ENCODE results near the gene MMP19.
"Not testable (repeated sequence)": the region's sequence is repeated elsewhere in the genome, so short reads cannot be mapped to it uniquely, and the experiment has no call there.

MMP19 gene, protein sequence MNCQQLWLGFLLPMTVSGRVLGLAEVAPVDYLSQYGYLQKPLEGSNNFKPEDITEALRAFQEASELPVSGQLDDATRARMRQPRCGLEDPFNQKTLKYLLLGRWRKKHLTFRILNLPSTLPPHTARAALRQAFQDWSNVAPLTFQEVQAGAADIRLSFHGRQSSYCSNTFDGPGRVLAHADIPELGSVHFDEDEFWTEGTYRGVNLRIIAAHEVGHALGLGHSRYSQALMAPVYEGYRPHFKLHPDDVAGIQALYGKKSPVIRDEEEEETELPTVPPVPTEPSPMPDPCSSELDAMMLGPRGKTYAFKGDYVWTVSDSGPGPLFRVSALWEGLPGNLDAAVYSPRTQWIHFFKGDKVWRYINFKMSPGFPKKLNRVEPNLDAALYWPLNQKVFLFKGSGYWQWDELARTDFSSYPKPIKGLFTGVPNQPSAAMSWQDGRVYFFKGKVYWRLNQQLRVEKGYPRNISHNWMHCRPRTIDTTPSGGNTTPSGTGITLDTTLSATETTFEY

DNA sequence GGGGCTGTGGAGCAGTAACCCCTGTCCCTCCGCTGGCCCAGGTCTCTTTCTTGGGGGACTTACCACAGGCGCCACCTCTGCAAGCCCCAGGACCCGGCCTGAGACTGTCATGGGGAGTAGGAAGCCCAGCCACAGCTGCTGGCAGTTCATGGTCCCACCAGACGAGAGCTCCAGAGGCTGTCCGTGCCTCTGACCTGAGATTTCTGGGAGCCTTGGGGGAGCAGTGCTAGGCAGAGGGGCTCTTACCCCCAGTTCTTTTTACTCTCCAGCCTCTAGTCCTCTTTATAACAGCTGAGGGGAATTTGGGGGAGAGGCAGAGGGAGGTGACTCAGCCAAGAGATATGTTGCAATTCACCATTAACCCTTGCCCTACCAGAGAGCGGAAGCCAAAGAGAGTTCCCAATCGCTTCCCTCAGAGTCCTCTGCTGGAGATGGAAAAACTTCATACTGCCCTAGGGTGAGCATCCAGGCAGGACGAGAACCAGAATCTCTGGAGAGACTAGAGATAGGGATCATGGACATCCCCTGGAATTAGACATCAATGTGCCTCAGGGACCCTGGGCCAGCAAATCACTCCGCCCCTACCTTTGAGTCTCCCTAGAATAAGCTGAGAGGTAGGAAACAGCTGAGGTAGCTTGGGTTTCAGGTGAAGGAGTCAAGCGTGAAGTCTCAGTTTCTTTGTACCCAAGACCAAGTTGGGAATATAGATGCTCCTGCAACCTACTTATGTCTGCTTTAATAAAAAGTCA, at the start of gene MMP19:
TSS of gene MMP19 (minus strand) at position 256 of the 749 bp plus-strand sequence. CDS start at position 150, 106 bp downstream.
- DNase-seq: no peak

DNA sequence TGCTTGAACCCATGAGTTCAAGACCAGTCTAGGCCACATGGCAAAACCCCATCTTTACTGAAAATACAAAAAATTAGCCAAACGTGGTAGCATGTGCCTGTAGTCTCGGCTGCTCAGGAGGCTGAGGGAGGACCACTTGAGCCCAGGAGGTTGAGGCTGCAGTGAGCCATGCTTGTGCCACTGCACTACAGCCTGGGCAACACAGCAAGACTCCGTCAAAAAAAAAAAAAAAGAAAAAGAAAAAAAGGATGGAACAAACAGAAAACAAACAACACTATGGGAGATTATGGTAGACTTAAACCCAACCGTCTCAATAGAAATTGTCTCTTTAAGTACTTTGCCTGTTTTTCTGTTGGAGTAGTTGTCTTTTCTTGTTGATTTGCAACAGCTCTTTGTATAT, 48.6 kb upstream of the MMP19 start:
- no peak for DNase-seq

DNA sequence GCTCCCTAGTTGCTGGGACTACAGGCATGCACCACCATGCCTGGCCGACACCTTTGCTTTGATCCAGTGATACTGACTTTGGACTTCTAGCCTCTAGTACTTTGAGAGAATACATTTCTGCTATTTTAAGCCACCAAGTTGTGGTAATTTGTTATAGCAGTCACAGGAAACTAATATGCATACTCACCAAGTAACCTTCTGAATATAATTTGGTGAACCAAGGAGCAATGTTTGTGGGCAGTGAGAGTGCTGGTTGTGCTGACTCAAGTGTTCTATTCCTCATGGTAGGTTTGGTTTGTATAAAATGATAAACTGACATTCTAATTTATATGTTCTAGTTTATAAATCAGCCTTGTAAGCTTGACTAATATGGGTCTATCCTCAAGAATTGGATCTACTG, 42.4 kb upstream of the MMP19 start:
- DNase-seq: no peak

DNA sequence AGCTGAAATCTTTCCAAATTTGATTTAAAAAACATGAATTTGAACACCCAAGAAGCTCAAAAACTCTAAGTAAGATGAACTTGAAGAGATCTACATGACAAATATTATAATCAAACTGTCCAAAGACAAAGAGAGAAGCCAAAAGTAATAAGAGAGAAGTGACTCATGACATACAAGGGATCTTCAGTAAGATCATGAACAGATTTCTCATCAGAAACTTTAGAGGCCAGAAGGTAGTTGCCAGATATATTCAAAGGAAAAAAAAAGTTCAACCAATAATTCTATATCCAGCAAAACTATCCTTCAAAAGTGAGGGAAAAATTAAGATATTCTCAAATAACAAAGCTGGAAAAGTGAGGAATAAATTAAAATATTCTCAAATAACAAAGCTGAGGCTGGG, 35.1 kb upstream of the MMP19 start:
- no peak for DNase-seq

DNA sequence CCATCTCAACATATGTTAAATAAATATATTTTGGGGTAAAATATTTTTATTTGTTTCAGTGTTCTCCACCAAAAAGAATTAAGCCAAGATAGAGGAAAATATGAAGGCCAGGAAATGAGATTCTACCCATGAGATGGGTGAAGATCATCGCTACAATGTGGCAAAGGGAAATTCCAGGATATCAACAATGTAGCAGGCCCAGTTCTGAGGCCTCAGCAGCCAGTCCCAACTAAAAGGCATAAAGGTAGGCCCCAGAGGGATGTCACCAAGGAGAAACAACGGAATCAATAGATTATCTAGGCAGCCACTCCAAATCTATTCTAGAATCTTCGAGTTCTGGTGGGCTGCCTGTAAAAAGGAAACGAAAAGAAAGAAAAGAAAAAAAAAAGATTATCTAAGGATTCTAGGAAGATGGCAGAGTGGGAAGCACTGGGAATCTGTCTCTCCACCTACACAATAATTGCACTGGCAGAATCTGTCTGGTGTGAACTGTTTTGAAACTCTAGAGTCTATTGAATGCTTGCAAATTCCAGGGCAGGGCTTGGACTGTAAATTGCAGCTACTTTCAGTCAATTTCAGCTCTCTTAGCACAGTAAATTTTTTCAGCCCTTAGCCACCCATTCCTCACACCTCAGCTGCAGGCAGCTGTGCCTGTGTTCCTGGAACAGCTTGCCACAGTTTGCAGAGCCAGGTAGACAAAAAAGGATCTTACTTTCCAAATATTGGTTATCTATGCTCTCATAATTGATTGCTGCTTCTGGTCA, 33.1 kb upstream of the MMP19 start:
- no peak for DNase-seq

DNA sequence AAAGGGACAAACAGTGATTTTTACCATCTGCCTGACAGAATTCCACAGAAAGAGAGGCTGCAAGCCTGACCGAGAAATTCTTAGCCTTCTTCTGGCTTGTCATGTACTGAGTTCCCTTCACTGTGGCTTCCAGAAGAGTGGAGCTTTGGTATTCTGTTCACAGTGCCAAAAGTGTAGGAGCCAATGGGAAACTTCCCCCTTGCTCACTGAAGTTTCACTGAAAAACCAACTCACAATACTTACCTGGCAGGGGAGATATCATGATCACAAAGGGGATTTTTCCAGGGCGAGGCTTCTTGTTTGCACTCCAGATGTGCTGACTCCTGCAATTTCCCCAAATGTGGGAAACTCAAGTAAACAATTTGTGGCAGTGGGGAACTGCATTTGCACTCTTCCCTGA, 31.7 kb upstream of the MMP19 start:
- no peak for DNase-seq

DNA sequence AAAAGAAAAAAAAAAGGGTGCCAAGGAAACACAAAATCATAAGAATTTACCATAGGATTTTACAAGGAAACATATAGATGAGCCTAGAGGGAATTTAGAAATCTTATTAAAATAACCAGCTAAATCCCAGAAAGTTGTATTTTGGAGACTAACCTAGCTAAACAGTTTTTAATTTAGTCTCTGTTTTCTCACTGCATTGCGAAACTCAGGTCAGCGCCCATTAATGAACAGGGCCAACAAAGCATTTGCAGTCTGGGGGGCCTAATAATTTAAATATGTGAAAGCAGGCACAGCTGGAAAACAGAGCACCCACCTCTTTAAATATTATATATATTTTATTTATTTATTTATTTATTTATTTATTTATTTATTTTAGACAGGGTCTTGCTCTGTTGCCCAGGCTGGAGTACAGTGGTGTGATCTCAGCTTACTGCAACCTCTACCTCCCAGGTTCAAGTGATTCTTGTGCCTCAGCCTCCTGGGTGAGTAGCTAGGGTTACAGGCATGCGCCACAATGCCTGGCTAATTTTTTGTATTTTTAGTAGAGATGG, 23.8 kb upstream of the MMP19 start:
- not testable (repeated sequence) for DNase-seq

DNA sequence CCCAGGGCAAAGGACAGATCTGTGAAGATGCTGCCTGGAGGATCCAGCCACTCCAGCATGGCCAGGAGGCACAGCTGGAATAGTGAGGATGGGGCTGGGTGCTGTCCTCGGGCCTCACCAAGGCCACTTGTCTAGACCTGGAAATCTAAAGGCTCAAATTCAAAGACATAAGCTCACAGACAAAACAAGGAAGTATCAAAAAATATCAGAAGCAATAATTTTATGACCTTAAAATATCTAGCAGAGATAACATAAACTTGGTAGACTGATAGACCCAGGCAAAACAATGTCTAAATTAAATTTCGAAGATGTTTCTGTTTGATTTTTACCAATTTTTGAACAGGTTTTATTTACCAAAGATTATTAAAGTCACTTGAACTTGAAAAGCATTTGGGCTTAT, 22.6 kb upstream of the MMP19 start:
- DNase-seq: no peak

DNA sequence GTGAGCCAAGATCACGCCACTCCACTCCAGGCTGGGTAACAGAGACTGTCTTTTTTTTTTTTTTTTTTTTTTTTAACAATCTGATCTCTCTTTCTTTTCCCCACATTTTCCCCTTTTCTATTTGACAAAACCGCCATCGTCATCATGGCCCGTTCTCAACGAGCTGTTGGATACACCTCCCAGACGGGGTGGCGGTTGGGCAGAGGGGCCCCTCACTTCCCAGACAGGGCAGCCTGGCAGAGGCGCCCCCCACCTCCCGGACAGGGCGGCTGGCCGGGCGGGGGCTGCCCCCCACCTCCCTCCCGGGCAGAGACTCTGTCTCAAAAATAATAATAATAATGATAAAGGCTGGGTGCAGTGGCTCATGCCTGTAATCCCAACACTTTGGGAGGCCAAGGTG, 20.2 kb upstream of the MMP19 start:
- DNase-seq: not testable (repeated sequence)

DNA sequence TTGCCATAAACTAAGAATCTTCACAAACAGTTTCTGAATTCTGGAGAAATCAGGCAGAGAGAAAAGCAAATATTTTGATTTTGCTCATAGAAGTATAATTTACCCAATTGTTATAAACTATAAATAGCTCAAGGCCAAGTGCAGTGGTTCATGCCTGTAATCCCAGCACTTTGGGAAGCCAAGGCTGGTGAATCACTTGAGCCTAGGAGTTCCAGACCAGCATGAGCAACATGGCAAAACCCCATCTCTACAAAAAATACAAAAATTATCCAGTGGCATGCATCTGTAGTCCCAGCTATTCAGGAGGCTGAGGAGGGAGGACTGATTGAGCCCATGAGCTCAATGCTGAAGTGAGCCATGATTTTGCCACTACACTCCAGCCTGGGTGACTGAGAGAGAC, 19.6 kb upstream of the MMP19 start:
- DNase-seq: no peak

DNA sequence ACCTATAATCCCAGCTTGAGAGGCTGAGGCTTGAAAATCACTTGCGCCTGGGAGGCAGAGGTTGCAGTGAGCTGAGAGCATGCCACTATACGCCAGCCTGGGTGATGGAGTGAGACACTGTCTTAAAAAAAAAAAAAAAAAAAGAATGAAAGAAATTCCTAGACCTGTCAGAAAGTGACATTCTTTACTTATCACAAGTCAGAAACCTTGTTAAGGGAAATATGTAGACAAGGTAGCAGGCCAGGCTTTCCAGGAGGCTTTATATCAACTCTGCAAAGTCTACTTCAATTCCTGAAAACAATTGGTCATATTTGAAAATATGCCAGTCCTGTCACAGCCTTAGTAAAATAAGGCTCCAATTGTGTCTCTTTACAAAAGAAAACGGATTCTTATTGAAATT, 19.1 kb upstream of the MMP19 start:
- no peak for DNase-seq

DNA sequence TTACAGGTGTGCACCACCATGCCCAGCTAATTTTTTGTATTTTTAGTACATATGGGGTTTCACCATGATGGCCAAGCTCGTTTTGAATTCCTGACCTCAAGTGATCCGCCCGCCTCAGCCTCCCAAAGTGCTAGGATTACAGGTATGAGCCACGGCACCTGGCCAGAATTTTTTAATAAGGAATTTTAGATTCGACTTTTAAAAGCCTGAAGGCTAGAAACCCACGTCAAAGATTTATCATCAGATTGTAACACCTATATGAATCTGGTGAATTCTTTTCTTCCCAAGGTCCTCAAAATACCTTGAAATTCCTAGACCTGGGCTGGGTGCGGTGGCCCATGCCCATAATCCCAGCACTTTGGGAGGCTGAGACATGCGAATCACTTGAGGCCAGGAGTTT, 18.7 kb upstream of the MMP19 start:
- no peak for DNase-seq

DNA sequence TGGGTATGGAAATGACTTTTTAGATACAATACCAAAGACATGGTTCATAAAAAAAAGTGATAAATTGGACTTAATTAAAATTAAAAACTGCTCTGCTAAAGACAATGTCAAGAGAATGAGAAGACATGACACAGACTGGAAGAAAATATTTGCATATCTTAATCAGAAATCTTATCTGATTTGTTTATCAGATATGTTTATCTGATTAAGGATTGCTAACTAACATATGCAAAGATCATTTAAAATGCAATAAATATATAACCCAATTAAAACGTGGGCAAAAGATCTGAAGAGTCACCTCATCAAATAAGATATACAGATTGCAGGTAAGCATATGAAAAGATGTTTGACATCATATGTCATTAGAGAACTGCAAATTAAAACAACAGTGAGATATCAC, 10.0 kb upstream of the MMP19 start:
- DNase-seq: no peak

DNA sequence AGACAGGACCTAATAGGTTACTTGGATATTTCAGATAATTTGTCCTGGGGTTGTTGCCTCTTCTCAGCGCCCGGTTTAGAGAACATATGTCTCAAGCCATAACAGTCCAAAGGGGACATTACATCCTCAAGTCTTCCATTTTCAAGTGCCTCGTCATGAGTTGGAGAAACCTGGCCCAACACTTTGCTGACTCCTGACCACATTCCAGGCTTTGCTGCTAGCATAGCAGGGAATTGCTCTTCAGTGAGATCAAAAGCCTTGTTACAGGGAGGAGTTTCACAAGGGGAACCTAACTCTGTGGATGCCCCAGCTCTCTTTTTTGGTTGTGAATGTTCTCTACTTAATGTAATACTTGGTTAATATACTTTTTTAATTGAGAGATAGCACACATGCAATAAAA, 8.2 kb upstream of the MMP19 start:
- no peak for DNase-seq

DNA sequence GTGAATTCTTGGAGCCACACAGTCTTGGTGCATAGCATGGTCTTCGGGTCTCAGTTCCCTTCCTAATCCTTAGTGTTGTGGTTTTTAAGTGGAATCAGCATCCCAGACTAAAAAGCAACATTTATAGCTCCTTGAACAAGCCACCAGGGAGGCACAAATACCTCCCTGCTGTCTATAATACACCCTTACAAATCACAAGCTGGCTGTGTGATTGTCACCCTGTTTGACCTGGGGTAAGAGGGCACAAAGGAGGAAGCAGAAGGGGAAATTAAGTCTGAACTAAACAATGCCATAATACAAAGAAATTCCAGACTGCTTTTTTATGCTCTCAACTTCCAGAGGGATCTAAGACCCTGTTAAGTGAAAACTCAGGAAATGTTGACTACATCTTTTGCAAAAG, 7.7 kb upstream of the MMP19 start:
- DNase-seq: no peak

DNA sequence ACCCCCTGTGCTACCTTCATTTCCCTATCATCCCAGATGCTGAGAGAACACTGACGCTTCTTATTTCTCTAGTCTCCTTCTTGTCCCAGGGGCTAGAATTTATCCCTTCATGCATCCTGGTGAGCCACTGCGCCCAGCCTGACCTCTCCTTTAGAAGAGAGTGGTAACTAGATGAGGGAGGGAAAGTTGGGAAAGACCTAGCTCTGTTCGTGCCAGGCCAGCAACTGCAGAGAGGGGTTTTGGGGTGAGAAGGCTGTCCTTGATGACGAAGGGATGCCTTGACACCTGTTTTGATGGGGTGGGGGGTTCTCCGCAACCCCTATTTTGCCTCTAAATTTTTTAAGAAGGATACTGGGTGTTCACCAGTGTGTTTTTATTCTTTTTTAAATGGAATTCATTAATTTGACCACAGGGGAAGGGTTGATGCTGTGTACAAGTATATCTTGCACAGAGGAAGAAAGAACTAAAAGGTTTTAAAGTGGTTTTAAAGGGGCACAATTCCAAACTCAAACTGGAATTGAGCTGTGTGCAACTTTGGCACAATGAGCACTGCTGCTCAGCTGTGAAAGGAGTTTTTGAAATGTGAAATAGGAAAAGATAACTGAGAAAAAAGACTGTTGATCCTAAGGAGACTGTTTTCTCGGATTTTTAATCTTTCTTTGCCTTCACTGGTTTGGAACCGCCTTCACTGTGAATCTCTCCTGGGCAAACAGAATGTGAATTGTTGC, 7.0 kb upstream of the MMP19 start:
- no peak for DNase-seq

DNA sequence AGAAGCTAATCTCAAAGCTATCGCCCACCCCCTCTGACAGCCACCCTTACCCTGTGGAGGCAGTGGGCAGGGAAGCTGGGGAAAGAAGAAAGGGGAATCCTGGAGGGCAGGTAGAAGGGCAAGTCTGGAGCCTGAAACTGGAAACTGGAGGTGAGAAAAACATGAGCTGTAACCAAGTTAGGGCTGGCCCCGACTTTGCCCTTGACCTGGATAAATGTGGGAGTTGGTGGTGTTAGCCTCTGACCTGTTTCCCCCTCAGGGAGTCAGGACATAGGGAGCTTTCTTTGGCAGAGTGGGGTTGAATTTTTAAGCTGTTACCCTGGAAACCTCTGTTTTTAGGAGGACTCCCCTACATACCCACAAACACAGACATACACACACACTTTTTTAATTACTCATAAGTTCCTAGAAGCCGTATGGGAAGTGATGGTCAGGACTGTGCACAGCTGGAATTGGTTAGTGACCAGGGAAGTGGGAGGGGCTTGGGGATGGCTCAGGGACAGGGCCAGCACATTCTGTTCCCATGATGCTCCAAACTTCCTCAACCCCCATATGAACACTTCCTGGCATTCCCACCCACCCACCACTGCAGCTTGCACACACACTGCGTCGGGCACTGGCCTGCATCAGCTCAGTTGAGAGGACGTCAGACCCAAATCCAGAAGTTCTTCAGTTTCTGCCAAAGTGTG, 5.0 kb upstream of the MMP19 start:
- DNase-seq: peak; percentile 47

DNA sequence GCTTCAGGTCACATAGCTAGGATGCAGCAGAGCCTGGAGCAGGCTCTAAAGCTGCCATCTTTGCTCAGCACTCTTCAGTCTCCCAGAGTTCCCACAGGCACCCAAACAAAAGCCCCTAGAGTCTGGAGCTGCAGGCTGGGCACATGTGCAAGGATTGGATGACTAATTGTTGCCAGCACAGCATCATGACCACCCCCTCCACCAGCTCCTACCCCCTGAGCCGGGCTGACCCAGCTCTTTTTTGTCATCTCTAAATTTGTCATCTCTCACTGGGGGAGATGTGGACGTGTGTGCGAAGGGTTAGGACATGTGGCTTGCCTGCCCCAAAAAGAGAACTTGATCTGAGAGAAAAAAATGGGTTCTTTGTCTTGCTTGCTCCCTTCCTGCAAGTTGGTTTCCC, 4.3 kb upstream of the MMP19 start:
- no peak for DNase-seq

DNA sequence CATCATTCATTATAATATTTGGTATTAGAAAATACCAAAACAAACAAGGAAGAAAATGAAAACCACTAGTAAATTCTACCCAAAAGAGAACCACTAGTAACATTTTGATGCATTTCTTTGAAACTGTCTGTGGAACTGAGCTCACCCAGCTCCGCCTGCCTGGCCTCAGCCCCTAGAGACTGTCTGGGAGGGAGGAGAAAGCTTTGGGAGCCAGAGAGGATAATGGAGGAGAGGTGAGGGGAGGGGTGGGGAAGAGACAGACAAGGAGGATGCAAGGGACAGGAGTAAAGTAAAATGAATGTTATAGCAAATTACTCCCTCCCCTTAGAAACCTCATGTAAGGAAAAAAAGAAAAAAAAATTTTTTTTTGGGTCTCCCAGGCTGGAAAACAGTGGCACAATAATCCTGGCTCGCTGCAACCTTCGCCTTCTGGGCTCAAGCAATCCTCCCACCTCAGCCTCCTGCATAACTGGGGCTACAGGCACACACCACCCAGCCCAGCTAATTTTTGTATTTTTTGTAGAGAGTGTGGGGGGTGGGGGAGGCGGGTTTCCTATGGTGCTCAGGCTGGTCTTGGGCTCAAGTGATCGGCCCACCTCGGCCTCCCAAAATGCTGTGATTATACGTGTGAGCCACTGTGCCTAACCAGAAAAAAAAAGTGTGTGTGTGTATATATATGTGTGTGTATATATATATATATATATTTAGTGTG, 3.2 kb upstream of the MMP19 start:
- DNase-seq: no peak

DNA sequence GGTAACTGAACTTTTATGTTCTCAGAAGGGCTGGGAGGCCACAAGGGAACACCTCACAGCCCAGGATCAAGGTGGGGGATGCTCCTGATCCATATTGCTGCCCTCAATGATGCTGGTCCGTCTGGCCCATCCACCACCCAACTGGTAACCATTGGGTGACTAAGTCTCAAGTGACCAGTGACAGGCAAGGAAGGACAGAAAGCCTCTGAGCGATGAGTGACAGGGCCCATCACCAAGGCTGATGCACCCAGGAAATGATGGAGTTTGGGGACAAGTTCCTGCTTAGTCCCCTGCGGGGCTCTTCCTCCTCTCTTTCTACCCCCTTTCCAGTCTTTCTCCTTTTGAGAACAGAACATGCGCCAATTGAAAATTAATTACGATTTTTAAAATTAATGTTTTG, 2.6 kb upstream of the MMP19 start:
- no peak for DNase-seq

DNA sequence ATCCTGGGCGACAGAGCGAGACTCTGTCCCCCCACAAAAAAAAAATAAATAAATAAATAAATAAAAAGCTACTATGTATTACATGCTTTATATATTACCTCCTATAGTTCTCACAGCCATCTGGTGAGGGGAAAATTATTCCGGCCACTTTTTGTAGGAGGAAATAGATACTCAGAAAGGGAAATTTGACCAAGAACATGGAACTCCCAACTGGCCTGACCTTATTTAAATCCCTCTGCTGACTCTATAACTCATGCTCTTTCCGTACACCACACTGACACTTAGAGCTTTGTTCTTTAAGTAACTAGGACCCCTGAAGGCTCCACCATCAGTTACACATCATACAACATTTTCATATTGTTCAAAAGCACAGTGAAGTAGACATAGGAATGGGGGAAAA, 2.2 kb upstream of the MMP19 start:
- DNase-seq: no peak
